Panc1 (cell line): ENCODE results near the gene SMARCAD1. TPM values are rescaled to one million over a fixed set of nuclear protein-coding genes. Genes with fewer than 3 reads are reported as not detected.
A peak's percentile ranks its signal among the peaks of the same experiment; 100 is the strongest.

Source experiments
- ATAC-seq: fragments of 200-7000 bp; cut with Tn5 transposase; 2 replicates; pipeline ENCODE4 v1.9.1; 2020; ENCODE audit warnings: mild to moderate bottlenecking, moderate library complexity
- BruUV-seq: library from RNA; stranded (reverse); fragments of 400-500 nt; replicated peaks from 2 replicates; lab custom pipeline; 2021; lab: Mats Ljungman, UMichigan
- CTCF ChIA-PET: fragments of 300-600 bp; sonication (Branson Sonifier 250); formaldehyde crosslinking; loops from one replicate; lab custom pipeline; 2022; ENCODE audit warnings: antibody characterized with exemption; lab: Charles Lee
- POLR2A ChIA-PET: fragments of 300-600 bp; sonication (Branson Sonifier 250); formaldehyde crosslinking; loops from one replicate; lab custom pipeline; 2022; ENCODE audit warnings: antibody characterized with exemption; lab: Charles Lee
- DNase-seq: peaks from one replicate; pipeline ENCODE4 v3.0.0-alpha.2; 2010; ENCODE audit warnings: low read depth, low spot score
- H3K27ac ChIP-seq: 2 replicates; pipeline ENCODE4 v1.5.1; 2011; ENCODE audit warnings: mild to moderate bottlenecking, low read length, inconsistent platforms
- H3K27me3 ChIP-seq: fragments of 200-500 bp; sonication (Bioruptor generic); 2 replicates; pipeline ENCODE4 v1.6.0; 2014; ENCODE audit warnings: low read length, inconsistent platforms; ENCODE audit not compliant: control insufficient read depth, insufficient read depth
- H3K36me3 ChIP-seq: fragments of 200-500 bp; sonication (Bioruptor generic); 2 replicates; pipeline ENCODE4 v1.5.1; 2014; ENCODE audit warnings: inconsistent platforms, mild to moderate bottlenecking, low read length, moderate library complexity; ENCODE audit not compliant: control insufficient read depth, insufficient read depth
- H3K4me1 ChIP-seq: 2 replicates; pipeline ENCODE4 v1.5.1; 2011; ENCODE audit warnings: inconsistent platforms, mild to moderate bottlenecking, low read length, moderate library complexity; ENCODE audit not compliant: control insufficient read depth, insufficient read depth
- H3K4me3 ChIP-seq, 2 experiments: 2 replicates each; pipeline ENCODE4 v1.5.1; 2011 to 2012; ENCODE audit warnings: low read depth in 2 of 2, low read length in 2 of 2, mild to moderate bottlenecking in 2 of 2, inconsistent platforms in 1 of 2, moderate library complexity in 1 of 2
- H3K9me3 ChIP-seq: fragments of 200-500 bp; sonication (Bioruptor generic); 2 replicates; pipeline ENCODE4 v1.5.1; 2014; ENCODE audit warnings: low read depth, mild to moderate bottlenecking, inconsistent platforms, low read length, moderate library complexity; ENCODE audit not compliant: control insufficient read depth, insufficient read depth
- POLR2AphosphoS5 ChIP-seq: IDR thresholded peaks from 2 replicates; pipeline ENCODE4 v1.6.1; 2012; ENCODE audit warnings: mild to moderate bottlenecking, low read depth, low read length, moderate library complexity
- SIN3A ChIP-seq: IDR thresholded peaks from 2 replicates; pipeline ENCODE4 v1.6.1; 2012; ENCODE audit warnings: low read depth, mild to moderate bottlenecking, low read length, moderate library complexity, borderline replicate concordance; ENCODE audit not compliant: insufficient read depth
- TCF7L2 ChIP-seq: IDR thresholded peaks from 2 replicates; pipeline ENCODE4 v1.6.1; 2011; ENCODE audit warnings: mild to moderate bottlenecking, low read depth, low read length, inconsistent platforms
- in situ Hi-C: cut with HindIII; loops from 2 replicates; pipeline ENCODE4 v1.10.0; 2016; ENCODE audit warnings: low sequenced_read_pairs, low pct_unique_long_range_greater_than_20kb
- intact Hi-C: fragments of 100-400 bp; cut with micrococcal nuclease; formaldehyde crosslinking; loops from one replicate; pipeline ENCODE4 v1.10.0; 2022; ENCODE audit not compliant: unreplicated experiment
- total RNA-seq: library from RNA; stranded (reverse); gene quantifications from one replicate; pipeline ENCODE4 v1.2.1, GENCODE V29; 2021; ENCODE audit not compliant: unreplicated experiment
- TF ChIP-seq, protein P1 (sequence below): fragments of 450-650 bp; IDR thresholded peaks from 2 replicates; pipeline ENCODE4 v1.5.1; 2017; ENCODE audit warnings: mild to moderate bottlenecking
- TF ChIP-seq, protein P2 (sequence below), 2 experiments: IDR thresholded peaks; 2 replicates each; pipeline ENCODE4 v1.6.1; 2011 to 2012; ENCODE audit warnings: low read depth in 2 of 2, control low read depth in 1 of 2, low read length in 1 of 2, mild to moderate bottlenecking in 1 of 2, moderate library complexity in 1 of 2; ENCODE audit not compliant: insufficient read depth in 1 of 2

SMARCAD1 gene
- total RNA-seq, 1 experiment from 2014 or later, result 20.7 TPM

DNA sequence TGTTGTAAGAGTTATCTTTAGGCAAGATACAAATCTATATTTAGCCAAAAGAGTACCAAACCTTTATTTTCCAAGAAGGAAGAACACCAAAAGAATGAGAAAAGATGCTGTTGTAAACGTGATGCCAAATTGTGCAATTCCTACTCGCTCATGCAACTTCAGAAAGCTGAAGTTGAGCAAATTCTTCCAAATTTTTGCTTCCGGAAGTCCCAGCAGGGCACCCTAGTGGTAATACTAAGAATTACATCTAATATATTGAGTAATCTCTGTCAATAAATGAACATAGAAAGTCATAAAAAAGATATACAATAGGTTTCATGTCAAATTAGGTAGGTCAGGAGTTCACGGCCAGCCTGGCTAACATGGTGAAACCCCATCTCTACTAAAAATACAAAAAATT lies 36.0 kb upstream of the SMARCAD1 start:
- BruUV-seq, result no TSS peak
- no peak for DNase-seq
- H3K9me3 ChIP-seq, result no peaks in the 10 kb centered on the region
- no peak overlapping the region for H3K27ac ChIP-seq
- ATAC-seq, result no peak
- H3K36me3 ChIP-seq, result no peaks in the 10 kb centered on the region
- ChIA-PET CTCF (no interaction called here), POLR2A (no interaction called here)
- in situ Hi-C loops (no loop called here), intact Hi-C loops (no loop called here)
- H3K27me3 ChIP-seq, result no peaks in the 10 kb centered on the region
- no peak overlapping the region for H3K4me3 ChIP-seq
- TF ChIP-seq, protein P1, sequence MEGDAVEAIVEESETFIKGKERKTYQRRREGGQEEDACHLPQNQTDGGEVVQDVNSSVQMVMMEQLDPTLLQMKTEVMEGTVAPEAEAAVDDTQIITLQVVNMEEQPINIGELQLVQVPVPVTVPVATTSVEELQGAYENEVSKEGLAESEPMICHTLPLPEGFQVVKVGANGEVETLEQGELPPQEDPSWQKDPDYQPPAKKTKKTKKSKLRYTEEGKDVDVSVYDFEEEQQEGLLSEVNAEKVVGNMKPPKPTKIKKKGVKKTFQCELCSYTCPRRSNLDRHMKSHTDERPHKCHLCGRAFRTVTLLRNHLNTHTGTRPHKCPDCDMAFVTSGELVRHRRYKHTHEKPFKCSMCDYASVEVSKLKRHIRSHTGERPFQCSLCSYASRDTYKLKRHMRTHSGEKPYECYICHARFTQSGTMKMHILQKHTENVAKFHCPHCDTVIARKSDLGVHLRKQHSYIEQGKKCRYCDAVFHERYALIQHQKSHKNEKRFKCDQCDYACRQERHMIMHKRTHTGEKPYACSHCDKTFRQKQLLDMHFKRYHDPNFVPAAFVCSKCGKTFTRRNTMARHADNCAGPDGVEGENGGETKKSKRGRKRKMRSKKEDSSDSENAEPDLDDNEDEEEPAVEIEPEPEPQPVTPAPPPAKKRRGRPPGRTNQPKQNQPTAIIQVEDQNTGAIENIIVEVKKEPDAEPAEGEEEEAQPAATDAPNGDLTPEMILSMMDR, result peak; percentile 27; the same call in 1 of the 2 replicates
- TF ChIP-seq SIN3A, result no peak
- H3K4me1 ChIP-seq, result no peaks in the 10 kb centered on the region

DNA sequence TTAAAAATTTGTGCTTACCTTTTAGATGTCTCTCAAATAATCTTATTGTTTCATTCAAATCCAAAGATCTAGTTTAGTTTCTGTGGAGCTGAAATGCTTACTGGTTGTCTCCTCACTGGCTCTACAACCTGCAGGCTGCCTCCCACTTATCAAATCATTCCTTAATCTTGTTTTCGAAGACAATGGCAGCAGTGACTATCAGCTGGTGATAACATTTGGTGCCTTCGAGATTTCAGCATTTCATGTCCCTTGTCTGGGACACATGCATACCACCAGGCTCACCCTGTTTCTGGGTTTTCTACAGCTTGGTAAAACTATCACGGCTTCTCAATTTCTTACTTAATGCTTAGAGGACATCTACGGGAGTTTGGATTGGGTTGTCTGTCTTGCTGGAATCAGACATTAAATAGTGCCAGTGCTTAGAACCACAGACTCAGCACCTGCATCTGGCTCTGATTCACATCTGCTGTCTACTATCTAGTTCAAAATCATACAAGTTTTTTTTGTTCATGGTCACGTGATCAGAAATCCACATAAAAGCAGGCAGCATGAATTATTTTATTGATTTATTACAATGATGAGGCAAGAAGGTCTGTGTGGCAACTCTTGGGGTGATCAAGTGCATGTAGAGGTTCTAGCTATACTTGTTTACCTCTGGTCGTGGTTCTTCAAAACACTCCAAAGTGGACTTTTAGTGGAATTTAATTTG lies 32.0 kb upstream of the SMARCAD1 start:
- DNase-seq (no peak), ATAC-seq (no peak)
- TF ChIP-seq, protein P2, sequence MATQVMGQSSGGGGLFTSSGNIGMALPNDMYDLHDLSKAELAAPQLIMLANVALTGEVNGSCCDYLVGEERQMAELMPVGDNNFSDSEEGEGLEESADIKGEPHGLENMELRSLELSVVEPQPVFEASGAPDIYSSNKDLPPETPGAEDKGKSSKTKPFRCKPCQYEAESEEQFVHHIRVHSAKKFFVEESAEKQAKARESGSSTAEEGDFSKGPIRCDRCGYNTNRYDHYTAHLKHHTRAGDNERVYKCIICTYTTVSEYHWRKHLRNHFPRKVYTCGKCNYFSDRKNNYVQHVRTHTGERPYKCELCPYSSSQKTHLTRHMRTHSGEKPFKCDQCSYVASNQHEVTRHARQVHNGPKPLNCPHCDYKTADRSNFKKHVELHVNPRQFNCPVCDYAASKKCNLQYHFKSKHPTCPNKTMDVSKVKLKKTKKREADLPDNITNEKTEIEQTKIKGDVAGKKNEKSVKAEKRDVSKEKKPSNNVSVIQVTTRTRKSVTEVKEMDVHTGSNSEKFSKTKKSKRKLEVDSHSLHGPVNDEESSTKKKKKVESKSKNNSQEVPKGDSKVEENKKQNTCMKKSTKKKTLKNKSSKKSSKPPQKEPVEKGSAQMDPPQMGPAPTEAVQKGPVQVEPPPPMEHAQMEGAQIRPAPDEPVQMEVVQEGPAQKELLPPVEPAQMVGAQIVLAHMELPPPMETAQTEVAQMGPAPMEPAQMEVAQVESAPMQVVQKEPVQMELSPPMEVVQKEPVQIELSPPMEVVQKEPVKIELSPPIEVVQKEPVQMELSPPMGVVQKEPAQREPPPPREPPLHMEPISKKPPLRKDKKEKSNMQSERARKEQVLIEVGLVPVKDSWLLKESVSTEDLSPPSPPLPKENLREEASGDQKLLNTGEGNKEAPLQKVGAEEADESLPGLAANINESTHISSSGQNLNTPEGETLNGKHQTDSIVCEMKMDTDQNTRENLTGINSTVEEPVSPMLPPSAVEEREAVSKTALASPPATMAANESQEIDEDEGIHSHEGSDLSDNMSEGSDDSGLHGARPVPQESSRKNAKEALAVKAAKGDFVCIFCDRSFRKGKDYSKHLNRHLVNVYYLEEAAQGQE (IDR thresholded peaks at IDR 0.05; ENCODE audit: insufficient read depth in 1 of 2, low read depth in 2 of 2, low read length in 1 of 2), result no peak
- no peak for TF ChIP-seq POLR2AphosphoS5
- TF ChIP-seq, protein P1, result no peak
- TF ChIP-seq SIN3A, result no peak
- no peak for TF ChIP-seq TCF7L2
- Histone ChIP-seq H3K36me3 (no peaks in the 10 kb centered on the region), H3K4me1 (no peaks in the 10 kb centered on the region), H3K27ac (no peak overlapping the region), H3K9me3 (no peaks in the 10 kb centered on the region), H3K27me3 (no peaks in the 10 kb centered on the region; the same call in 1 of the 2 replicates), H3K4me3 (no peak overlapping the region)
- BruUV-seq, result no TSS peak
- ChIA-PET POLR2A (no interaction called here), CTCF (no interaction called here)
- in situ Hi-C loops (no loop called here), intact Hi-C loops (no loop called here)
